CD1c-positive myeloid dendritic cell (primary cell): ENCODE measurements around the gene TOX2.

Experiments used
- DNase-seq: peaks from one replicate; pipeline ENCODE4 v3.0.0-alpha.2; 2016; ENCODE audit errors: extremely low spot score

Gene TOX2

GRCh38 chr20:43915211-43916072 lies 790 bp downstream of the TOX2 start:
- peak; percentile 55 for DNase-seq

- DNase-seq, result peak; percentile 19
Measured at GRCh38 chr20:43916073-43916880, 1.6 kb downstream of the TOX2 start.

GRCh38 chr20:43916881-43917371 lies 2.3 kb downstream of the TOX2 start:
- DNase-seq, result no peak

- no peak for DNase-seq
Measured at GRCh38 chr20:43917380-43917779, 2.7 kb downstream of the TOX2 start.

- no peak for DNase-seq
Measured at GRCh38 chr20:43919686-43920403, 5.2 kb downstream of the TOX2 start.

GRCh38 chr20:43920797-43921196 lies 6.1 kb downstream of the TOX2 start:
- DNase-seq, result no peak

GRCh38 chr20:43921227-43921780 lies 6.7 kb downstream of the TOX2 start:
- no peak for DNase-seq

- no peak for DNase-seq
Measured at GRCh38 chr20:43922614-43923013, 8.0 kb downstream of the TOX2 start.

GRCh38 chr20:43923322-43923721 lies 8.7 kb downstream of the TOX2 start:
- DNase-seq, result no peak

GRCh38 chr20:43923917-43924316 lies 9.3 kb downstream of the TOX2 start:
- DNase-seq, result no peak

- no peak for DNase-seq
Measured at GRCh38 chr20:43925215-43925614, 10.6 kb downstream of the TOX2 start.

- DNase-seq, result peak; percentile 24
Measured at GRCh38 chr20:43925801-43926200, 11.1 kb downstream of the TOX2 start.

- no peak for DNase-seq
Measured at GRCh38 chr20:43926287-43927050, 11.8 kb downstream of the TOX2 start.

- DNase-seq, result no peak
Measured at GRCh38 chr20:43931976-43932375, 17.3 kb downstream of the TOX2 start.

- no peak for DNase-seq
Measured at GRCh38 chr20:43934833-43935232, 20.2 kb downstream of the TOX2 start.

GRCh38 chr20:43936104-43936770 lies 21.6 kb downstream of the TOX2 start:
- DNase-seq, result no peak

- no peak for DNase-seq
Measured at GRCh38 chr20:43936805-43937204, 22.2 kb downstream of the TOX2 start.

GRCh38 chr20:43937591-43937990 lies 22.9 kb downstream of the TOX2 start:
- no peak for DNase-seq

GRCh38 chr20:43938017-43938655 lies 23.5 kb downstream of the TOX2 start:
- DNase-seq, result no peak
